Mesendoderm (in vitro differentiated cells): ENCODE results near the gene GPR142.

Experiments used
- DNase-seq: peaks from one replicate; pipeline ENCODE4 v3.0.0; 2013
- H2AK5ac ChIP-seq: 2 replicates; pipeline ENCODE4 v1.6.1; 2013; ENCODE audit warnings: low read length, inconsistent platforms
- H2BK120ac ChIP-seq: 2 replicates; pipeline ENCODE4 v1.6.1; 2013; ENCODE audit warnings: low read depth, mild to moderate bottlenecking, low read length, moderate library complexity, mixed read lengths
- H2BK15ac ChIP-seq: replicated peaks from 2 replicates; pipeline ENCODE4 v1.6.1; 2013; ENCODE audit warnings: low read depth, mild to moderate bottlenecking, moderate library complexity
- H2BK5ac ChIP-seq: 2 replicates; pipeline ENCODE4 v1.6.1; 2013; ENCODE audit warnings: low read length, inconsistent platforms
- H3K18ac ChIP-seq: 2 replicates; pipeline ENCODE4 v1.6.1; 2013; ENCODE audit warnings: mild to moderate bottlenecking, low read length, mixed read lengths
- H3K23ac ChIP-seq: one replicate; pipeline ENCODE4 v1.6.1; 2013; ENCODE audit warnings: low read length
- H3K27ac ChIP-seq: 2 replicates; pipeline ENCODE4 v1.5.1; 2013; ENCODE audit warnings: low read depth, mild to moderate bottlenecking, inconsistent platforms, low read length, moderate library complexity
- H3K27me3 ChIP-seq: 2 replicates; pipeline ENCODE4 v1.6.1; 2013; ENCODE audit warnings: low read length, control low read depth, mild to moderate bottlenecking, inconsistent platforms; ENCODE audit not compliant: insufficient read depth, poor library complexity
- H3K36me3 ChIP-seq: 2 replicates; pipeline ENCODE4 v1.6.1; 2013; ENCODE audit warnings: low read length, inconsistent platforms; ENCODE audit not compliant: control insufficient read depth, insufficient read depth
- H3K4ac ChIP-seq: one replicate; pipeline ENCODE4 v1.6.1; 2013; ENCODE audit warnings: low read depth, mild to moderate bottlenecking, low read length, moderate library complexity
- H3K4me1 ChIP-seq: 2 replicates; pipeline ENCODE4 v1.6.1; 2013; ENCODE audit warnings: low read depth, low read length, inconsistent platforms; ENCODE audit not compliant: control insufficient read depth
- H3K4me2 ChIP-seq: 2 replicates; pipeline ENCODE4 v1.6.1; 2013; ENCODE audit warnings: low read length
- H3K4me3 ChIP-seq: 2 replicates; pipeline ENCODE4 v1.5.1; 2013; ENCODE audit warnings: mild to moderate bottlenecking, low read length
- H3K56ac ChIP-seq: one replicate; pipeline ENCODE4 v1.6.1; 2013; ENCODE audit warnings: low read length
- H3K79me1 ChIP-seq: 2 replicates; pipeline ENCODE4 v1.6.1; 2013; ENCODE audit warnings: low read length, inconsistent platforms
- H3K79me2 ChIP-seq: 2 replicates; pipeline ENCODE4 v1.6.1; 2013; ENCODE audit warnings: mild to moderate bottlenecking, low read length; ENCODE audit not compliant: control insufficient read depth, insufficient read depth
- H3K9ac ChIP-seq: 2 replicates; pipeline ENCODE4 v1.6.1; 2013; ENCODE audit warnings: low read length, inconsistent platforms
- H4K5ac ChIP-seq: one replicate; pipeline ENCODE4 v1.6.1; 2013; ENCODE audit warnings: low read length
- H4K8ac ChIP-seq: one replicate; pipeline ENCODE4 v1.6.1; 2013; ENCODE audit warnings: low read depth, mild to moderate bottlenecking, control low read depth, low read length, moderate library complexity
- WGBS: extraction: QIAGEN DNeasy Blood & Tissue Kit; methylation state at CpG from one replicate; pipeline ENCODE4 v1.1.7; 2013; ENCODE audit warnings: low lambda C conversion rate, missing lambda C conversion rate; ENCODE audit not compliant: insufficient coverage; ENCODE audit errors: extremely low coverage; 5-methylcytosine and 5-hydroxymethylcytosine counted together

Gene GPR142

DNA sequence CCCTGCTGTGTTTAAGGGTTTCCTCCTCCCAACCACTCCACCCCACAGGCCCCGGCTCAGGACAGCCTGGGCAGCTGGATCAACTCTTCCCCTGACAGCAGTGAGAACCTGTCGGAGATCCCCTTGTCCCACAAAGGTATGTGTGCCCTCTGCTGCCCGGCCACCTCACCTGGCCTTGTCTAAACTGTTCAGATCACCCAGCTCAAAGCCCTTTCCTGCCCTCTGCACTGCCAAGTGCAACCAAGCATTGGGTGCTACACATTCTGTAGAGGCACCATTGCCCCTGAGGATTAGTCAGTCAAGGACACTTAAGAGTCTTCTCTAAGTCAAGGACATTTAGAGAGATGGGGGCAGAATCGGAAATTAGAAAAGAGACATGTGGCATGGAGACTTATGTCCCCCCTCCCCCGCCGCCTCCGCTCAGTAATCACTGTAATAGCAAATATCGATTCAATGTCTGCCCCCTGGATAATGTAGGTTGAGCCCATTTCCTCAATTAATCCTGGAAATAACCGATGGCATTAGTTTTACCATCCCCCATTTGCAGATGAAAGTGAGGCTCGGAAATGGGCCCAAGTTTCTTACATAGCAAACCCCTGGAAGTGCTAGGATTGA is 13.8 kb upstream of the GPR142 start:
- Histone ChIP-seq H4K8ac (no peak overlapping the region), H3K4me1 (no peaks in the 10 kb centered on the region), H3K4me3 (no peak overlapping the region), H3K27me3 (peaks cover 11% of the 10 kb centered on the region), H3K36me3 (no peaks in the 10 kb centered on the region), H4K5ac (no peak overlapping the region), H3K9ac (no peak overlapping the region), H3K79me1 (no peaks in the 10 kb centered on the region), H3K23ac (no peak overlapping the region), H3K4ac (no peak overlapping the region), H3K18ac (no peak overlapping the region), H2AK5ac (no peak overlapping the region), H3K79me2 (no peaks in the 10 kb centered on the region), H3K56ac (no peak overlapping the region), H2BK15ac (no peak overlapping the region), H3K4me2 (no peak overlapping the region), H2BK5ac (no peak overlapping the region), H3K27ac (no peak overlapping the region), H2BK120ac (no peak overlapping the region)
- no peak for DNase-seq
- no CpG with 5 or more reads among the region's 10 CpGs for WGBS

DNA sequence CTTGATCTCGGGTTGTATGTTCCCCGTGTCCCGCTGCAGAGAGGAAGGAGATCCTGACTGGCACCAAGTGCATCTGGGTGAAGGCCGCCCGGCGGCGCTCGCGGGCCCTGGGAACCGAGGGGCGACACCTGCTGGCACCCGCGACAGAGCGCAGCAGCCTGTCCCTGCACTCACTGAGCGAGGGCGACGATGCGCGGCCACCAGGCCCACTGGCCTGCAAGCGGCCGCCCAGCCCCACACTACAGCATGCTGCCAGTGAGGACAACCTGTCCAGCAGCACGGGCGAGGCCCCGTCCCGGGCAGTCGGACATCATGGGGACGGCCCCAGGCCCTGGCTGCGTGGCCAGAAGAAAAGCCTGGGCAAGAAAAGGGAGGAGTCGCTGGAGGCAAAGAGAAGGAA is 13.2 kb upstream of the GPR142 start:
- Histone ChIP-seq H4K5ac (no peak overlapping the region), H3K36me3 (no peaks in the 10 kb centered on the region), H3K79me2 (no peaks in the 10 kb centered on the region), H3K4ac (no peak overlapping the region), H2BK5ac (no peak overlapping the region), H3K56ac (no peak overlapping the region), H3K4me2 (no peak overlapping the region), H3K4me3 (no peak overlapping the region), H3K23ac (no peak overlapping the region), H3K4me1 (no peaks in the 10 kb centered on the region), H3K18ac (no peak overlapping the region), H2BK120ac (no peak overlapping the region), H3K79me1 (no peaks in the 10 kb centered on the region), H2BK15ac (no peak overlapping the region), H3K27me3 (peaks cover 11% of the 10 kb centered on the region), H4K8ac (no peak overlapping the region), H2AK5ac (no peak overlapping the region), H3K9ac (no peak overlapping the region), H3K27ac (no peak overlapping the region)
- no CpG with 5 or more reads among the region's 29 CpGs for WGBS
- peak; percentile 84 for DNase-seq

DNA sequence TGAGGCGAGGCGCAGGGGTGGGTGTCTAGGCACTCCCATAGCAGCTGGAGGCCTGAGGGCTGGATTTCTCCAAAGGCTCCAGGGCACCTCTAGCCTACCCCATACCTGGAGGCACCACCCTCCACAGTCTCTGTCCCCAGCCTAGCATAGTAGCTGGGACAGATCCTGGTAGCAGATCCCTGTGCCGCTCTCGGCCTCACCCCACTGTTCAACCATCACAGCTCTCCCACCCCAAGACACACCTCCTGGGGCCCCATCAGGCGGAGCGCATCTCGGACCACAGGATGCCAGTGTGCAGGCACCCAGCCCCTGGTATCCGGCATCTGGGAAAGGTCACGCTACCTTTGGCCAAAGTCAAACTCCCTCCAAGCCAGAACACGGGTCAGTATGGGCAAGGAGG is 12.7 kb upstream of the GPR142 start:
- Histone ChIP-seq H2BK120ac (no peak overlapping the region), H3K4ac (no peak overlapping the region), H3K79me2 (no peaks in the 10 kb centered on the region), H3K23ac (no peak overlapping the region), H4K5ac (no peak overlapping the region), H2AK5ac (no peak overlapping the region), H4K8ac (no peak overlapping the region), H3K27ac (no peak overlapping the region), H3K9ac (no peak overlapping the region), H3K4me3 (no peak overlapping the region), H3K36me3 (no peaks in the 10 kb centered on the region), H3K56ac (no peak overlapping the region), H3K18ac (no peak overlapping the region), H3K4me2 (no peak overlapping the region), H3K79me1 (no peaks in the 10 kb centered on the region), H3K4me1 (no peaks in the 10 kb centered on the region), H2BK15ac (no peak overlapping the region), H3K27me3 (peaks cover 11% of the 10 kb centered on the region), H2BK5ac (no peak overlapping the region)
- WGBS: no CpG with 5 or more reads among the region's 10 CpGs
- DNase-seq: no peak

DNA sequence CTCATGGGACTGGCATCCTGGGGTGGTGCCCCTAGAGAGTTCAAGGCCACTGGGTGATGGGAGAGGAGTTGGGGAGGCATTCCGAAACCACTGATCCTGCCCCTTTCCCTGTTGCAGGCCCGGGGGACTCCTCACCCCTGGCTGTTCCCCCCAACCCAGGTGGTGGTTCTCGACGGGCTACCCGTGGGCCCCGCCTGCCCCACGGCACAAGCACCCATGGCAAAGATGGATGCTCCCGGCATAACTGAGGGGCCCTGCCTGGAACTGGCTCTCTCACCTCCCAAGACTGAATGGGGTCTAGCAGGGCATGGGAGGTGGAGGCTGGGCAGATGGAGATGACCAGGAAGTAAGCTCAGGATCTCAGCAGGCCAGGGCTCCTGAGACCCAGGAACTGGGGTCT is 12.2 kb upstream of the GPR142 start:
- no peak overlapping the region for H3K23ac ChIP-seq
- no peak overlapping the region for H4K5ac ChIP-seq
- no peak overlapping the region for H3K27ac ChIP-seq
- H3K18ac ChIP-seq: no peak overlapping the region
- H3K9ac ChIP-seq: no peak overlapping the region
- no peak overlapping the region for H4K8ac ChIP-seq
- H3K79me1 ChIP-seq: no peaks in the 10 kb centered on the region
- no peak overlapping the region for H2BK15ac ChIP-seq
- no peak overlapping the region for H2BK120ac ChIP-seq
- no CpG with 5 or more reads among the region's 8 CpGs for WGBS
- H2AK5ac ChIP-seq: no peak overlapping the region
- H3K56ac ChIP-seq: no peak overlapping the region
- H3K36me3 ChIP-seq: no peaks in the 10 kb centered on the region
- no peak overlapping the region for H3K4me2 ChIP-seq
- H3K79me2 ChIP-seq: no peaks in the 10 kb centered on the region
- no peak overlapping the region for H2BK5ac ChIP-seq
- H3K4ac ChIP-seq: no peak overlapping the region
- H3K4me3 ChIP-seq: no peak overlapping the region
- H3K4me1 ChIP-seq: no peaks in the 10 kb centered on the region
- no peak for DNase-seq
- H3K27me3 ChIP-seq: peaks cover 11% of the 10 kb centered on the region

DNA sequence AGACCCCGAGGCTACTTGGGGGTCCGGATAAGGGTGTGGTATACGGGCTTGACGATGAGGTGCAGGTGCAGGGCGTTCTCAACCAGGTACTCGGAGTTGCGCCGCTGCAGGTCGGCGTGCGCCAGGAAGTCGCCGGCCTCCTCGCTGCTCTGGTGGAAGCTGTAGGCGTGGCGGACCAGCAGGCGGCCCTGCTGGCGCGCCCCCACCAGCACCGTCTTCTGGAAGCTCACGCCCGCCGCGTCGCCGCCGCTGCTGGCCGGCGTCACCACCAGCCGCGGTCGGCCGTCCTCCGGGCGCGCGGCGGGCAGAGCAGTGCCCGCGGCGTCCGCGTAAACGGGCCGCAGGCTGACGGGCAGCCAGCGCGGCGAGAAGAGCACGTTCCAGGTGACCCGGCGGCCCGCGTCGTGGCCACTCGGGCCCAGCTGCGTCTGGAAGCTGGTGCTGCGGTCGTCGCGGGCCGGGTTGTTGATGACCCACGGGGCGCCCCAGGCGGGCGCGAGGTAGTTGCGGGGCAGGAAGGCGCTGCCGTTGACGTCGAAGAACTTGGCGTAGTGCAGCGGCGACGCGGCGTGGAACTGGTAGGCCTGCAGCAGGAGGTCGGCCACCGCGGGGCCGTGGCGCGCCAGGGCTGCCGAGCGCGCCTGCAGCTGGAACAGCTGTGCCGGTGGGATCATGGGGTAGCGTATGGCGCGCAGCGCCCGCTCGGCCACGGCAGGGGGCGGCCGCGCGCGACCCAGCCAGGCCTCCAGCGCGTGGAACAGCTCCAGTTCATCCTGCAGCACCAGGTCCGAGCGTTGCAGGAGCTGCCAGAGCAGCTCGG is 10.4 kb upstream of the GPR142 start:
- WGBS: no CpG with 5 or more reads among the region's 105 CpGs
- no peak overlapping the region for H3K4me3 ChIP-seq
- no peak overlapping the region for H3K56ac ChIP-seq
- H4K5ac ChIP-seq: no peak overlapping the region
- no peak overlapping the region for H3K18ac ChIP-seq
- no peaks in the 10 kb centered on the region for H3K4me1 ChIP-seq
- no peak overlapping the region for H3K9ac ChIP-seq
- no peaks in the 10 kb centered on the region for H3K36me3 ChIP-seq
- H2AK5ac ChIP-seq: no peak overlapping the region
- H3K27me3 ChIP-seq: peaks cover 9% of the 10 kb centered on the region
- no peaks in the 10 kb centered on the region for H3K79me1 ChIP-seq
- H4K8ac ChIP-seq: no peak overlapping the region
- no peak overlapping the region for H3K27ac ChIP-seq
- H3K4me2 ChIP-seq: no peak overlapping the region
- H3K23ac ChIP-seq: no peak overlapping the region
- H2BK5ac ChIP-seq: no peak overlapping the region
- no peak overlapping the region for H2BK15ac ChIP-seq
- no peak overlapping the region for H2BK120ac ChIP-seq
- DNase-seq: no peak
- no peak overlapping the region for H3K4ac ChIP-seq
- no peaks in the 10 kb centered on the region for H3K79me2 ChIP-seq
